ENCODE measurements around the gene ITGA4. TPM values are rescaled to one million over a fixed set of nuclear protein-coding genes. Genes with fewer than 3 reads are reported as not detected.

The ITGA4 gene
- total and polyA plus RNA-seq, 9 of the 15 experiments (the other 6 are each of a cell fraction or from before 2014, with no cell fraction given), result 0.06 to 0.81 (median 0.27) TPM

DNA sequence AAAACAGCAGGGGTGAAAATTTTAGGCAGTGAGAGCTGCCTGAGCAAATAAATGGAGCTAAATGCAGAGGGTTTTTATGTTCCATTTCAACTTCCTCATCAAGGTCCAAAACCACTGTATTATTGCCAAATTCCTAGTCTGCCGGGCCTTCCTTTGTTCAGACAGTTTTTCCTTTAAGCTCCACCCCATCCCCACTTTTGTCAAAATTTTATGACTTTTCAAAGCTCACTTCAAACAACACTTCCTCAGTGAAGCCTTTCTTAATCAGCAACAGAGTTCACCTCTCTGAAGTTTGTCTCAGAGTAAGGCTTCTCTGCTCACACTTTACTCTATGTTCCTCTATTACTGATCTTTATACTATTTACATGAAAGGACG is 118.5 kb downstream of the ITGA4 start:
- TF ChIP-seq ZNF274 (IDR thresholded peaks at IDR 0.05; ENCODE audit: borderline replicate concordance, low read depth, low read length), result no peak
- TF ChIP-seq, protein P1, sequence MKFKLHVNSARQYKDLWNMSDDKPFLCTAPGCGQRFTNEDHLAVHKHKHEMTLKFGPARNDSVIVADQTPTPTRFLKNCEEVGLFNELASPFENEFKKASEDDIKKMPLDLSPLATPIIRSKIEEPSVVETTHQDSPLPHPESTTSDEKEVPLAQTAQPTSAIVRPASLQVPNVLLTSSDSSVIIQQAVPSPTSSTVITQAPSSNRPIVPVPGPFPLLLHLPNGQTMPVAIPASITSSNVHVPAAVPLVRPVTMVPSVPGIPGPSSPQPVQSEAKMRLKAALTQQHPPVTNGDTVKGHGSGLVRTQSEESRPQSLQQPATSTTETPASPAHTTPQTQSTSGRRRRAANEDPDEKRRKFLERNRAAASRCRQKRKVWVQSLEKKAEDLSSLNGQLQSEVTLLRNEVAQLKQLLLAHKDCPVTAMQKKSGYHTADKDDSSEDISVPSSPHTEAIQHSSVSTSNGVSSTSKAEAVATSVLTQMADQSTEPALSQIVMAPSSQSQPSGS (CRISPR knock-in tag; IDR thresholded peaks at IDR 0.05), result no peak
- no peak for TF ChIP-seq CBX8 (IDR thresholded peaks at IDR 0.05; ENCODE audit: borderline replicate concordance, extremely low read depth, low read depth, low read length, poor library complexity, severe bottlenecking)
- TF ChIP-seq MCM5 (IDR thresholded peaks at IDR 0.05; ENCODE audit: low read depth), result no peak
- TF ChIP-seq ZNF12 (CRISPR knock-in tag; IDR thresholded peaks at IDR 0.05), result no peak
- no peak for TF ChIP-seq PATZ1 (CRISPR knock-in tag; IDR thresholded peaks at IDR 0.05; ENCODE audit: borderline replicate concordance)
- no peak for TF ChIP-seq MAFK (IDR thresholded peaks at IDR 0.05; ENCODE audit: low read length)
- TF ChIP-seq ZNF644 (tag; IDR thresholded peaks at IDR 0.05; ENCODE audit: low read depth), result no peak
- no peak for TF ChIP-seq RBM14 (IDR thresholded peaks at IDR 0.05; ENCODE audit: borderline replicate concordance, insufficient read depth, low read depth, low read length)
- no peak for TF ChIP-seq SRSF9 (IDR thresholded peaks at IDR 0.05; ENCODE audit: borderline replicate concordance, low read depth, low read length)
- no peak for TF ChIP-seq NFATC3 (IDR thresholded peaks at IDR 0.05)
- TF ChIP-seq MAZ (CRISPR knock-in tag; conservative IDR thresholded peaks at IDR 0.05 in 1 of 2, IDR thresholded peaks at IDR 0.05 in 1 of 2), result no peak
- no peak for TF ChIP-seq SMAD4 (CRISPR knock-in tag; conservative IDR thresholded peaks at IDR 0.05)
- TF ChIP-seq ZNF395 (CRISPR knock-in tag; IDR thresholded peaks at IDR 0.05), result no peak
- no peak for TF ChIP-seq KLF1 (tag; IDR thresholded peaks at IDR 0.05)
- TF ChIP-seq MTA2 (IDR thresholded peaks at IDR 0.05; ENCODE audit: low read depth), result no peak
- ChIA-PET POLR2A (no interaction called here), CTCF (ENCODE audit: low intra/inter-chr PET ratio) (no interaction called here)
- no peak overlapping the region for H3K4me2 ChIP-seq (ENCODE audit: insufficient read depth, low read length)
- H3K9me3 ChIP-seq (replicated peaks; ENCODE audit: control insufficient read depth, insufficient read depth, low read depth, low read length), result peaks cover 1% of the 10 kb centered on the region; the same call in 1 of the 2 replicates
- in situ Hi-C loops (cut with MboI) (no loop called here), intact Hi-C loops (cut with micrococcal nuclease) (no loop called here)
- no peak overlapping the region for H3K27ac ChIP-seq (ENCODE audit: extremely low read depth, low read depth, low read length)
- no peaks in the 10 kb centered on the region for H3K27me3 ChIP-seq (ENCODE audit: control insufficient read depth in 2 of 2, insufficient read depth in 2 of 2, low read length in 2 of 2)
- no peak overlapping the region for H3K9ac ChIP-seq (ENCODE audit: insufficient read depth in 1 of 2, low read depth in 2 of 2, low read length in 2 of 2)
- H2AFZ ChIP-seq (ENCODE audit: low read depth, low read length), result no peak overlapping the region
- no peaks in the 10 kb centered on the region for H4K20me1 ChIP-seq (replicated peaks; ENCODE audit: control insufficient read depth, insufficient read depth, low read length)
- 0% methylated on average over 2 of the region's 2 CpGs for WGBS (ENCODE audit: insufficient coverage, low coverage, missing lambda C conversion rate)
- H3K9me1 ChIP-seq (ENCODE audit: control insufficient read depth, insufficient read depth, low read length), result no peaks in the 10 kb centered on the region
- no TSS peak for BruUV-seq (replicated peaks)
- FAIRE-seq (no peak), DNase-seq (ENCODE audit: extremely low read depth in 1 of 4, low spot score in 3 of 4) (no peak), ATAC-seq (no peak)
- H3K79me2 ChIP-seq (ENCODE audit: control insufficient read depth, insufficient read depth, low read length), result no peaks in the 10 kb centered on the region
- no peak overlapping the region for H3K4me3 ChIP-seq
- H3K4me1 ChIP-seq (replicated peaks in 1 of 2; ENCODE audit: control insufficient read depth in 2 of 2, insufficient read depth in 2 of 2, low read length in 2 of 2), result no peaks in the 10 kb centered on the region
- H3K36me3 ChIP-seq (ENCODE audit: control insufficient read depth, insufficient read depth, low read length), result no peaks in the 10 kb centered on the region

Data from K562 (cell line).